ENCODE measurements around the gene CCSER1.

The CCSER1 gene

GRCh38 chr4:90515191-90515590, 388.0 kb downstream of the CCSER1 start:
- H3K9me3 ChIP-seq (ENCODE audit: insufficient read depth, low read depth, low read length), result no peaks in the 10 kb centered on the region
- no peaks in the 10 kb centered on the region for H3K79me2 ChIP-seq (ENCODE audit: insufficient read depth, low read length)
- no peaks in the 10 kb centered on the region for H3F3A ChIP-seq (ENCODE audit: low read depth)
- H3K9ac ChIP-seq (ENCODE audit: low read depth, low read length, poor library complexity, severe bottlenecking), result no peak overlapping the region
- no peaks in the 10 kb centered on the region for H3K27me3 ChIP-seq (ENCODE audit: insufficient read depth, low read length, poor library complexity, severe bottlenecking)
- no peak overlapping the region for H3K4me3 ChIP-seq (ENCODE audit: low read length, poor library complexity, severe bottlenecking)
- H3K4me1 ChIP-seq (ENCODE audit: insufficient read depth, low read length, poor library complexity, severe bottlenecking), result no peaks in the 10 kb centered on the region
- no peak overlapping the region for H2AFZ ChIP-seq (ENCODE audit: low read length)
- H3K4me2 ChIP-seq (ENCODE audit: low read depth, low read length, poor library complexity, severe bottlenecking), result no peak overlapping the region
- no peaks in the 10 kb centered on the region for H3K36me3 ChIP-seq (ENCODE audit: insufficient read depth, low read length)
- H3K9me2 ChIP-seq (replicated peaks; ENCODE audit: low read depth, low read length), result no peaks in the 10 kb centered on the region; the same call in 1 of the 2 replicates
- no peaks in the 10 kb centered on the region for H4K20me1 ChIP-seq (ENCODE audit: insufficient read depth, low read length, poor library complexity, severe bottlenecking)
- TF ChIP-seq EZH2phosphoT487 (IDR thresholded peaks at IDR 0.05; ENCODE audit: borderline replicate concordance) (no peak), CTCF (conservative IDR thresholded peaks at IDR 0.05; ENCODE audit: low read length) (no peak)

DNA sequence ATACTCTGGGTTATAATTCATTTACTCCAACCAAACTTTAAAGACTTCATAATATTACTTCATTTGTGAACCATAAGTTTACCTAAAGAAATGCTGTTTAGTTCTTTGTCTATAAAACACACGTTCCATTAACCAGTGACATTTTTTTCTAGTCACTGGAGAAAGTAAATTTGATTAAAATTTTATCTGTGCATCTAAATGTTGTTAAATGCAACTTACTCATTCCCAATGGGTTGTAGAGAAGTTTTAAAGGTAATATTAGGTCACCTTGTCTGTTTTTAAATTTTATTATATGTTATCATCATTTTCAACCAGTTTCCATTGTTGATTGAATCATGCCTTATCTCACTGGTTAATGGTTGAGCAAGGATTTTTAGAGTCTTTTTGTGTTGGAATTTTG, 401.4 kb downstream of the CCSER1 start:
- no peaks in the 10 kb centered on the region for H3K9me3 ChIP-seq (ENCODE audit: insufficient read depth, low read depth, low read length)
- no peak overlapping the region for H2AFZ ChIP-seq (ENCODE audit: low read length)
- TF ChIP-seq EZH2phosphoT487 (IDR thresholded peaks at IDR 0.05; ENCODE audit: borderline replicate concordance) (no peak), CTCF (conservative IDR thresholded peaks at IDR 0.05; ENCODE audit: low read length) (no peak)
- no peak overlapping the region for H3K9ac ChIP-seq (ENCODE audit: low read depth, low read length, poor library complexity, severe bottlenecking)
- H3K9me2 ChIP-seq (replicated peaks; ENCODE audit: low read depth, low read length), result no peaks in the 10 kb centered on the region
- no peak overlapping the region for H3K4me2 ChIP-seq (ENCODE audit: low read depth, low read length, poor library complexity, severe bottlenecking)
- H3K27me3 ChIP-seq (ENCODE audit: insufficient read depth, low read length, poor library complexity, severe bottlenecking), result no peaks in the 10 kb centered on the region
- H3F3A ChIP-seq (ENCODE audit: low read depth), result no peaks in the 10 kb centered on the region
- no peaks in the 10 kb centered on the region for H3K36me3 ChIP-seq (ENCODE audit: insufficient read depth, low read length)
- no peaks in the 10 kb centered on the region for H3K79me2 ChIP-seq (ENCODE audit: insufficient read depth, low read length)
- no peaks in the 10 kb centered on the region for H3K4me1 ChIP-seq (ENCODE audit: insufficient read depth, low read length, poor library complexity, severe bottlenecking)
- H4K20me1 ChIP-seq (ENCODE audit: insufficient read depth, low read length, poor library complexity, severe bottlenecking), result no peaks in the 10 kb centered on the region
- no peak overlapping the region for H3K4me3 ChIP-seq (ENCODE audit: low read length, poor library complexity, severe bottlenecking)

GRCh38 chr4:90536408-90536807, 409.2 kb downstream of the CCSER1 start:
- Histone ChIP-seq H3K9ac (ENCODE audit: low read depth, low read length, poor library complexity, severe bottlenecking) (no peak overlapping the region), H3F3A (ENCODE audit: low read depth) (no peaks in the 10 kb centered on the region), H3K4me2 (ENCODE audit: low read depth, low read length, poor library complexity, severe bottlenecking) (no peak overlapping the region), H3K9me2 (replicated peaks; ENCODE audit: low read depth, low read length) (no peaks in the 10 kb centered on the region), H3K36me3 (ENCODE audit: insufficient read depth, low read length) (no peaks in the 10 kb centered on the region), H2AFZ (ENCODE audit: low read length) (no peak overlapping the region), H3K4me1 (ENCODE audit: insufficient read depth, low read length, poor library complexity, severe bottlenecking) (no peaks in the 10 kb centered on the region), H4K20me1 (ENCODE audit: insufficient read depth, low read length, poor library complexity, severe bottlenecking) (no peaks in the 10 kb centered on the region), H3K4me3 (ENCODE audit: low read length, poor library complexity, severe bottlenecking) (no peak overlapping the region), H3K79me2 (ENCODE audit: insufficient read depth, low read length) (no peaks in the 10 kb centered on the region), H3K9me3 (ENCODE audit: insufficient read depth, low read depth, low read length) (no peaks in the 10 kb centered on the region), H3K27me3 (ENCODE audit: insufficient read depth, low read length, poor library complexity, severe bottlenecking) (peaks cover 4% of the 10 kb centered on the region)
- TF ChIP-seq EZH2phosphoT487 (IDR thresholded peaks at IDR 0.05; ENCODE audit: borderline replicate concordance), result no peak
- no peak for TF ChIP-seq CTCF (conservative IDR thresholded peaks at IDR 0.05; ENCODE audit: low read length)

Data from Loucy (cell line).